HEK293 (cell line): ENCODE measurements around the gene MUS81.

Experiments used
- GLIS1 ChIP-seq: fragments of 450-650 bp; formaldehyde crosslinking; IDR thresholded peaks from 2 replicates; pipeline ENCODE4 v1.5.1; 2016; ENCODE audit warnings: missing biosample characterization, missing genetic modification characterization
- GLIS2 ChIP-seq: fragments of 450-650 bp; formaldehyde crosslinking; IDR thresholded peaks from 2 replicates; pipeline ENCODE4 v1.5.1; 2016; ENCODE audit warnings: missing biosample characterization, missing genetic modification characterization
- HIC1 ChIP-seq: fragments of 450-650 bp; formaldehyde crosslinking; IDR thresholded peaks from 2 replicates; pipeline ENCODE4 v1.5.1; 2016; ENCODE audit warnings: missing biosample characterization, missing genetic modification characterization
- HOXA7 ChIP-seq: sonication (generic); formaldehyde crosslinking; IDR thresholded peaks from 2 replicates; pipeline ENCODE4 v1.8.1; 2022; ENCODE audit warnings: missing genetic modification reagents, borderline replicate concordance
- KLF1 ChIP-seq: fragments of 450-650 bp; formaldehyde crosslinking; IDR thresholded peaks from 2 replicates; pipeline ENCODE4 v1.5.1; 2016; ENCODE audit warnings: missing biosample characterization, missing genetic modification characterization
- KLF17 ChIP-seq: fragments of 450-650 bp; formaldehyde crosslinking; IDR thresholded peaks from 2 replicates; pipeline ENCODE4 v1.5.1; 2016; ENCODE audit warnings: missing biosample characterization, missing genetic modification characterization
- MZF1 ChIP-seq: fragments of 450-650 bp; formaldehyde crosslinking; IDR thresholded peaks from 2 replicates; pipeline ENCODE4 v1.5.1; 2017; ENCODE audit warnings: missing biosample characterization, missing genetic modification characterization, borderline replicate concordance
- PRDM1 ChIP-seq: fragments of 450-650 bp; formaldehyde crosslinking; IDR thresholded peaks from 2 replicates; pipeline ENCODE4; 2016; ENCODE audit warnings: missing biosample characterization, missing genetic modification characterization
- RBAK ChIP-seq: fragments of 450-650 bp; formaldehyde crosslinking; IDR thresholded peaks from 2 replicates; pipeline ENCODE4 v1.5.1; 2016; ENCODE audit warnings: missing biosample characterization, missing genetic modification characterization
- SALL2 ChIP-seq: fragments of 450-650 bp; formaldehyde crosslinking; IDR thresholded peaks from 2 replicates; pipeline ENCODE4 v1.5.0; 2017; ENCODE audit warnings: missing biosample characterization, mild to moderate bottlenecking, missing genetic modification characterization, borderline replicate concordance
- ZBTB8A ChIP-seq: fragments of 450-650 bp; formaldehyde crosslinking; IDR thresholded peaks from 2 replicates; pipeline ENCODE4 v1.5.1; 2016; ENCODE audit warnings: missing biosample characterization, missing genetic modification characterization
- ZEB2 ChIP-seq: fragments of 450-650 bp; formaldehyde crosslinking; IDR thresholded peaks from 2 replicates; pipeline ENCODE4 v1.5.1; 2016; ENCODE audit warnings: missing biosample characterization, missing genetic modification characterization
- ZFHX2 ChIP-seq: fragments of 450-650 bp; formaldehyde crosslinking; conservative IDR thresholded peaks from 2 replicates; pipeline ENCODE4 v1.5.1; 2016; ENCODE audit warnings: missing biosample characterization, missing genetic modification characterization
- ZNF121 ChIP-seq: fragments of 450-650 bp; formaldehyde crosslinking; IDR thresholded peaks from 2 replicates; pipeline ENCODE4 v1.5.1; 2016; ENCODE audit warnings: missing biosample characterization, missing genetic modification characterization
- ZNF19 ChIP-seq: fragments of 450-650 bp; formaldehyde crosslinking; IDR thresholded peaks from 2 replicates; pipeline ENCODE4; 2016; ENCODE audit warnings: missing biosample characterization, missing genetic modification characterization, low read depth
- ZNF2 ChIP-seq: fragments of 450-650 bp; formaldehyde crosslinking; IDR thresholded peaks from 2 replicates; pipeline ENCODE4 v1.5.1; 2016; ENCODE audit warnings: missing biosample characterization, missing genetic modification characterization
- ZNF23 ChIP-seq: fragments of 450-650 bp; formaldehyde crosslinking; IDR thresholded peaks from 2 replicates; pipeline ENCODE4 v1.5.1; 2016; ENCODE audit warnings: missing biosample characterization, missing genetic modification characterization, borderline replicate concordance
- ZNF48 ChIP-seq: fragments of 450-650 bp; formaldehyde crosslinking; IDR thresholded peaks from 2 replicates; pipeline ENCODE4 v1.5.1; 2016; ENCODE audit warnings: missing biosample characterization, missing genetic modification characterization
- ZNF529 ChIP-seq: fragments of 450-650 bp; formaldehyde crosslinking; IDR thresholded peaks from 2 replicates; pipeline ENCODE4 v1.5.1; 2017; ENCODE audit warnings: missing genetic modification characterization, missing biosample characterization; ENCODE audit not compliant: insufficient replicate concordance
- ZNF585B ChIP-seq: fragments of 450-650 bp; formaldehyde crosslinking; IDR thresholded peaks from 2 replicates; pipeline ENCODE4 v1.5.1; 2016; ENCODE audit warnings: missing biosample characterization, missing genetic modification characterization
- ZNF596 ChIP-seq: fragments of 450-650 bp; IDR thresholded peaks from 2 replicates; pipeline ENCODE4 v1.5.0; 2018; ENCODE audit warnings: missing biosample characterization, mild to moderate bottlenecking, missing genetic modification characterization, moderate library complexity
- ZNF654 ChIP-seq: fragments of 450-650 bp; formaldehyde crosslinking; IDR thresholded peaks from 2 replicates; pipeline ENCODE4 v1.5.1; 2016; ENCODE audit warnings: low read depth, missing biosample characterization, missing genetic modification characterization
- ZNF707 ChIP-seq: fragments of 450-650 bp; formaldehyde crosslinking; IDR thresholded peaks from 2 replicates; pipeline ENCODE4 v1.5.1; 2016; ENCODE audit warnings: missing biosample characterization, missing genetic modification characterization
- ZNF776 ChIP-seq: fragments of 450-650 bp; formaldehyde crosslinking; IDR thresholded peaks from 2 replicates; pipeline ENCODE4 v1.5.0; 2017; ENCODE audit warnings: missing biosample characterization, missing genetic modification characterization, borderline replicate concordance
- ZNF792 ChIP-seq: fragments of 450-650 bp; formaldehyde crosslinking; IDR thresholded peaks from 2 replicates; pipeline ENCODE4 v1.5.1; 2016; ENCODE audit warnings: missing biosample characterization, missing genetic modification characterization
- ZNF837 ChIP-seq: fragments of 450-650 bp; formaldehyde crosslinking; IDR thresholded peaks from 2 replicates; pipeline ENCODE4 v1.5.1; 2016; ENCODE audit warnings: missing biosample characterization, missing genetic modification characterization
- TF ChIP-seq, protein P1 (sequence below): fragments of 450-650 bp; formaldehyde crosslinking; conservative IDR thresholded peaks from 2 replicates; pipeline ENCODE4 v1.5.1; 2016; ENCODE audit warnings: low read depth, missing biosample characterization, missing genetic modification characterization
- TF ChIP-seq, protein P2 (sequence below): fragments of 450-650 bp; formaldehyde crosslinking; IDR thresholded peaks from 2 replicates; pipeline ENCODE4 v1.5.1; 2016; ENCODE audit warnings: missing biosample characterization, missing genetic modification characterization
- TF ChIP-seq, protein P3 (sequence below): fragments of 450-650 bp; formaldehyde crosslinking; IDR thresholded peaks from 2 replicates; pipeline ENCODE4 v1.5.1; 2016; ENCODE audit warnings: missing biosample characterization, missing genetic modification characterization
- TF ChIP-seq, protein P4 (sequence below): fragments of 450-650 bp; formaldehyde crosslinking; IDR thresholded peaks from 2 replicates; pipeline ENCODE4 v1.5.1; 2016; ENCODE audit warnings: missing biosample characterization, missing genetic modification characterization

The MUS81 gene

DNA sequence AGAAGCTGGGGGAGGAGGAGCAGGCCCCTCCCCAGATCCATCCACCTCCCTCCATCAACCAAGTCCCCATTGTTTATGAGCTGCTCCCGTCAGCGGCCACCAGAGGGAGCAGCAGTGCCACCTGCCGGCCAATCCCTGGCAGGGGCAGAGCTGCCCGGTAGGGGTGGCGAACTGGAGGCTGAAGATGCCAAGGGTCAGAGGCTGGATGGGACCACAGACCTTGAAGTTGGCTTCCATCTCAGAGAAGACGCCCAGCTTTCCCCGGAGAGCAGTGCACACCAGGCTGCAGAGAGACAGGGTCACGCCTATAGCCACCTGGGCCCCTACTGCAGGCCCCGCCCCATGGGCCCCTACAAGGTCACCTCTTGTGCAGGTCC lies 24.5 kb downstream of the MUS81 start (continued):
- TF ChIP-seq ZNF121 (tag by site-specific recombination) (no peak), ZNF585B (no peak), ZNF792 (no peak), ZNF23 (tag by site-specific recombination) (no peak), ZEB2 (tag by site-specific recombination) (no peak), HOXA7 (CRISPR knock-in tag) (no peak), KLF17 (0 out of 2 replicates have a peak, but pooled peaks have one; percentile 22), ZNF529 (tag by site-specific recombination) (no peak), PRDM1 (tag by site-specific recombination) (no peak), MZF1 (tag by site-specific recombination) (no peak), ZNF654 (tag by site-specific recombination) (peak; percentile 69), ZNF19 (tag by site-specific recombination) (no peak), ZNF837 (tag by site-specific recombination) (no peak), ZNF2 (no peak), ZNF48 (no peak), ZNF776 (no peak), RBAK (tag by site-specific recombination) (no peak), SALL2 (tag by site-specific recombination) (no peak), ZNF707 (tag by site-specific recombination) (no peak), ZBTB8A (tag by site-specific recombination) (no peak), ZNF596 (tag by site-specific recombination) (no peak), ZFHX2 (tag by site-specific recombination) (no peak), GLIS2 (tag by site-specific recombination) (0 out of 2 replicates have a peak, but pooled peaks have one; percentile 19), GLIS1 (tag by site-specific recombination) (no peak), KLF1 (peak; percentile 19; the same call in 1 of the 2 replicates), HIC1 (tag by site-specific recombination) (peak; percentile 98)
- TF ChIP-seq, protein P1, sequence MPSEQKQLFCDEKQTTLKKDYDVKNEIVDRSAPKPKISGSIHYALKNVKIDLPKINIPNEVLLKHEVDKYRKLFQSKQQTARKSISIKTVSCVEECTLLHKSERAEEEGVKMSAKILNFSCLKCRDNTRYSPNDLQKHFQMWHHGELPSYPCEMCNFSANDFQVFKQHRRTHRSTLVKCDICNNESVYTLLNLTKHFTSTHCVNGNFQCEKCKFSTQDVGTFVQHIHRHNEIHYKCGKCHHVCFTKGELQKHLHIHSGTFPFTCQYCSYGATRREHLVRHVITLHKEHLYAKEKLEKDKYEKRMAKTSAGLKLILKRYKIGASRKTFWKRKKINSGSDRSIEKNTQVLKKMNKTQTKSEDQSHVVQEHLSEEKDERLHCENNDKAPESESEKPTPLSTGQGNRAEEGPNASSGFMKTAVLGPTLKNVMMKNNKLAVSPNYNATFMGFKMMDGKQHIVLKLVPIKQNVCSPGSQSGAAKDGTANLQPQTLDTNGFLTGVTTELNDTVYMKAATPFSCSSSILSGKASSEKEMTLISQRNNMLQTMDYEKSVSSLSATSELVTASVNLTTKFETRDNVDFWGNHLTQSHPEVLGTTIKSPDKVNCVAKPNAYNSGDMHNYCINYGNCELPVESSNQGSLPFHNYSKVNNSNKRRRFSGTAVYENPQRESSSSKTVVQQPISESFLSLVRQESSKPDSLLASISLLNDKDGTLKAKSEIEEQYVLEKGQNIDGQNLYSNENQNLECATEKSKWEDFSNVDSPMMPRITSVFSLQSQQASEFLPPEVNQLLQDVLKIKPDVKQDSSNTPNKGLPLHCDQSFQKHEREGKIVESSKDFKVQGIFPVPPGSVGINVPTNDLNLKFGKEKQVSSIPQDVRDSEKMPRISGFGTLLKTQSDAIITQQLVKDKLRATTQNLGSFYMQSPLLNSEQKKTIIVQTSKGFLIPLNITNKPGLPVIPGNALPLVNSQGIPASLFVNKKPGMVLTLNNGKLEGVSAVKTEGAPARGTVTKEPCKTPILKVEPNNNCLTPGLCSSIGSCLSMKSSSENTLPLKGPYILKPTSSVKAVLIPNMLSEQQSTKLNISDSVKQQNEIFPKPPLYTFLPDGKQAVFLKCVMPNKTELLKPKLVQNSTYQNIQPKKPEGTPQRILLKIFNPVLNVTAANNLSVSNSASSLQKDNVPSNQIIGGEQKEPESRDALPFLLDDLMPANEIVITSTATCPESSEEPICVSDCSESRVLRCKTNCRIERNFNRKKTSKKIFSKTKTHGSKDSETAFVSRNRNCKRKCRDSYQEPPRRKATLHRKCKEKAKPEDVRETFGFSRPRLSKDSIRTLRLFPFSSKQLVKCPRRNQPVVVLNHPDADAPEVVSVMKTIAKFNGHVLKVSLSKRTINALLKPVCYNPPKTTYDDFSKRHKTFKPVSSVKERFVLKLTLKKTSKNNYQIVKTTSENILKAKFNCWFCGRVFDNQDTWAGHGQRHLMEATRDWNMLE, result no peak
- TF ChIP-seq, protein P2, sequence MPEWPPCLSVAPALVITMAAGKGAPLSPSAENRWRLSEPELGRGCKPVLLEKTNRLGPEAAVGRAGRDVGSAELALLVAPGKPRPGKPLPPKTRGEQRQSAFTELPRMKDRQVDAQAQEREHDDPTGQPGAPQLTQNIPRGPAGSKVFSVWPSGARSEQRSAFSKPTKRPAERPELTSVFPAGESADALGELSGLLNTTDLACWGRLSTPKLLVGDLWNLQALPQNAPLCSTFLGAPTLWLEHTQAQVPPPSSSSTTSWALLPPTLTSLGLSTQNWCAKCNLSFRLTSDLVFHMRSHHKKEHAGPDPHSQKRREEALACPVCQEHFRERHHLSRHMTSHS (tag by site-specific recombination), result no peak
- TF ChIP-seq, protein P3, sequence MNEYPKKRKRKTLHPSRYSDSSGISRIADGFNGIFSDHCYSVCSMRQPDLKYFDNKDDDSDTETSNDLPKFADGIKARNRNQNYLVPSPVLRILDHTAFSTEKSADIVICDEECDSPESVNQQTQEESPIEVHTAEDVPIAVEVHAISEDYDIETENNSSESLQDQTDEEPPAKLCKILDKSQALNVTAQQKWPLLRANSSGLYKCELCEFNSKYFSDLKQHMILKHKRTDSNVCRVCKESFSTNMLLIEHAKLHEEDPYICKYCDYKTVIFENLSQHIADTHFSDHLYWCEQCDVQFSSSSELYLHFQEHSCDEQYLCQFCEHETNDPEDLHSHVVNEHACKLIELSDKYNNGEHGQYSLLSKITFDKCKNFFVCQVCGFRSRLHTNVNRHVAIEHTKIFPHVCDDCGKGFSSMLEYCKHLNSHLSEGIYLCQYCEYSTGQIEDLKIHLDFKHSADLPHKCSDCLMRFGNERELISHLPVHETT (tag by site-specific recombination), result no peak
- TF ChIP-seq, protein P4, sequence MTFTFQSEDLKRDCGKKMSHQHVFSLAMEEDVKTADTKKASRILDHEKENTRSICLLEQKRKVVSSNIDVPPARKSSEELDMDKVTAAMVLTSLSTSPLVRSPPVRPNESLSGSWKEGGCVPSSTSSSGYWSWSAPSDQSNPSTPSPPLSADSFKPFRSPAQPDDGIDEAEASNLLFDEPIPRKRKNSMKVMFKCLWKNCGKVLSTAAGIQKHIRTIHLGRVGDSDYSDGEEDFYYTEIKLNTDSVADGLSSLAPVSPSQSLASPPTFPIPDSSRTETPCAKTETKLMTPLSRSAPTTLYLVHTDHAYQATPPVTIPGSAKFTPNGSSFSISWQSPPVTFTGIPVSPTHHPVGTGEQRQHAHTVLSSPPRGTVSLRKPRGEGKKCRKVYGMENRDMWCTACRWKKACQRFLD, result no peak
